H1 (cell line): ENCODE measurements around the gene OLFML2B.

ENCODE experiments used
- EZH2 ChIP-seq: fragments of 200-600 bp; sonication (generic); IDR thresholded peaks from 2 replicates; pipeline ENCODE4 v1.7.1; 2012; ENCODE audit warnings: low read depth, mild to moderate bottlenecking, moderate library complexity, low read length, inconsistent platforms; ENCODE audit not compliant: severe bottlenecking
- JUN ChIP-seq: IDR thresholded peaks from 2 replicates; pipeline ENCODE4 v1.6.1; 2011; ENCODE audit warnings: low read depth, mild to moderate bottlenecking, improper control_type of control experiment, low read length
- POLR2AphosphoS5 ChIP-seq: IDR thresholded peaks from 2 replicates; pipeline ENCODE4 v1.6.1; 2011; ENCODE audit warnings: low read depth, low read length
- RAD21 ChIP-seq, 2 experiments: IDR thresholded peaks in 1 of 2; conservative IDR thresholded peaks in 1 of 2; 2 replicates each; pipeline ENCODE4 v1.6.1; 2011; ENCODE audit warnings: low read depth in 2 of 2, low read length in 2 of 2, improper control_type of control experiment in 1 of 2, inconsistent platforms in 1 of 2, mild to moderate bottlenecking in 1 of 2, moderate library complexity in 1 of 2
- RFX5 ChIP-seq: IDR thresholded peaks from 2 replicates; pipeline ENCODE4 v1.6.1; 2011; ENCODE audit warnings: low read depth, low read length, improper control_type of control experiment, borderline replicate concordance
- SRF ChIP-seq: IDR thresholded peaks from 2 replicates; pipeline ENCODE4 v1.6.1; 2011; ENCODE audit warnings: mild to moderate bottlenecking, low read depth, low read length, moderate library complexity
- TAF1 ChIP-seq: IDR thresholded peaks from 2 replicates; pipeline ENCODE4 v1.6.1; 2011; ENCODE audit warnings: mild to moderate bottlenecking, low read depth, low read length
- TEAD4 ChIP-seq: IDR thresholded peaks from 2 replicates; pipeline ENCODE4 v1.6.1; 2012; ENCODE audit warnings: low read depth, low read length, inconsistent platforms, mixed read lengths
- YY1 ChIP-seq: IDR thresholded peaks from 2 replicates; pipeline ENCODE4 v1.6.1; 2011; ENCODE audit warnings: low read depth, mild to moderate bottlenecking, low read length
- TF ChIP-seq, protein P1 (sequence below), 3 experiments: IDR thresholded peaks; 1 replicate in 2 of 3; 2 replicates in 1 of 3; pipeline versions ENCODE4 v1.5.1 to v1.6.1; 2011; ENCODE audit warnings: low read length in 3 of 3, mild to moderate bottlenecking in 3 of 3, inconsistent platforms in 2 of 3, low read depth in 1 of 3, moderate library complexity in 1 of 3; ENCODE audit not compliant: insufficient read depth in 1 of 3; ENCODE audit errors: control extremely low read depth in 1 of 3

DNA sequence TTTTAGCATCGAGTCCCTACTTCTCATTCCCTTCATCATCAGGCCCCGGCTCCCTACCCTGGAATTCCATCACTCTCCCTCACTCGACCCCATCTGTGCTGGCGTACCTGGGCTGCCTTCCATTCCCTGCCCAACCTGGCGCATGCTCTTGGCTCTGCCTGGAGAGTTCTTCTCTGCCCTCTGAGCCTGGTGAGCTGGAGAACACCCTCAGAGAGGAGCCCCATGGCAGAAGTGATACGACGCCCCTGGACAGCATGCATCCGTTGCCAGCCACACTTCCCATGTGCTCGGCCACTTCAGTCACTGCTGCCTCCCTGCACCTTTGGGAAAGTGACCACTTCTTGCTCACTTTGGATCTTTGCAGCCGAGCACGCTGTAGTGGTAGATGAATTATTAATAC lies 30.1 kb downstream of the OLFML2B start:
- TF ChIP-seq EZH2, result no peak
- no peak for TF ChIP-seq POLR2AphosphoS5
- TF ChIP-seq RFX5, result no peak
- TF ChIP-seq, protein P1, sequence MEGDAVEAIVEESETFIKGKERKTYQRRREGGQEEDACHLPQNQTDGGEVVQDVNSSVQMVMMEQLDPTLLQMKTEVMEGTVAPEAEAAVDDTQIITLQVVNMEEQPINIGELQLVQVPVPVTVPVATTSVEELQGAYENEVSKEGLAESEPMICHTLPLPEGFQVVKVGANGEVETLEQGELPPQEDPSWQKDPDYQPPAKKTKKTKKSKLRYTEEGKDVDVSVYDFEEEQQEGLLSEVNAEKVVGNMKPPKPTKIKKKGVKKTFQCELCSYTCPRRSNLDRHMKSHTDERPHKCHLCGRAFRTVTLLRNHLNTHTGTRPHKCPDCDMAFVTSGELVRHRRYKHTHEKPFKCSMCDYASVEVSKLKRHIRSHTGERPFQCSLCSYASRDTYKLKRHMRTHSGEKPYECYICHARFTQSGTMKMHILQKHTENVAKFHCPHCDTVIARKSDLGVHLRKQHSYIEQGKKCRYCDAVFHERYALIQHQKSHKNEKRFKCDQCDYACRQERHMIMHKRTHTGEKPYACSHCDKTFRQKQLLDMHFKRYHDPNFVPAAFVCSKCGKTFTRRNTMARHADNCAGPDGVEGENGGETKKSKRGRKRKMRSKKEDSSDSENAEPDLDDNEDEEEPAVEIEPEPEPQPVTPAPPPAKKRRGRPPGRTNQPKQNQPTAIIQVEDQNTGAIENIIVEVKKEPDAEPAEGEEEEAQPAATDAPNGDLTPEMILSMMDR (IDR thresholded peaks at IDR 0.05; ENCODE audit: control extremely low read depth in 1 of 3, insufficient read depth in 1 of 3, low read depth in 1 of 3, low read length in 3 of 3), result no peak
- TF ChIP-seq TAF1, result no peak
- TF ChIP-seq YY1, result no peak
- no peak for TF ChIP-seq TEAD4
- TF ChIP-seq SRF, result no peak
- no peak for TF ChIP-seq RAD21 (IDR thresholded peaks at IDR 0.05 in 1 of 2, conservative IDR thresholded peaks at IDR 0.05 in 1 of 2; ENCODE audit: low read depth in 2 of 2, low read length in 2 of 2)
- TF ChIP-seq JUN, result no peak
